H1 (cell line): ENCODE measurements around the gene GTF2F2. TPM values are rescaled to one million over a fixed set of nuclear protein-coding genes. Genes with fewer than 3 reads are reported as not detected.

Experiments
- CTCF ChIA-PET: fragments of 300-600 bp; sonication (Branson Sonifier 250); formaldehyde crosslinking; loops from one replicate; lab custom pipeline; 2021; ENCODE audit not compliant: partially characterized antibody; lab: Charles Lee
- POLR2A ChIA-PET: fragments of 300-600 bp; sonication (Branson Sonifier 250); formaldehyde crosslinking; loops from one replicate; lab custom pipeline; 2021; ENCODE audit warnings: inconsistent platforms; ENCODE audit not compliant: partially characterized antibody; lab: Charles Lee
- DNase-seq, 2 experiments: peaks; one replicate each; pipeline versions ENCODE4 v3.0.0 to v3.0.0-alpha.2; 2010 to 2022; ENCODE audit warnings: low spot score in 2 of 2, low read depth in 1 of 2, mixed read lengths in 1 of 2
- FAIRE-seq: peaks from 2 replicates; lab custom pipeline; 2011; peaks lifted over from hg19 to GRCh38; lab: Jason Lieb, UNC
- H2AFZ ChIP-seq: 2 replicates; pipeline ENCODE4 v1.8.1; 2012; ENCODE audit warnings: low read length, inconsistent platforms
- H2AK5ac ChIP-seq: 2 replicates; pipeline ENCODE4 v1.6.1; 2013; ENCODE audit warnings: low read depth, low read length
- H2BK120ac ChIP-seq: replicated peaks from 2 replicates; pipeline ENCODE3; 2013; ENCODE audit warnings: low read depth, low read length, inconsistent platforms
- H2BK12ac ChIP-seq: 2 replicates; pipeline ENCODE4 v1.6.1; 2013; ENCODE audit warnings: low read depth, low read length
- H2BK15ac ChIP-seq: 2 replicates; pipeline ENCODE4 v1.6.1; 2013; ENCODE audit warnings: low read length
- H2BK20ac ChIP-seq: 2 replicates; pipeline ENCODE4 v1.6.1; 2013; ENCODE audit warnings: low read length
- H2BK5ac ChIP-seq: 2 replicates; pipeline ENCODE4 v1.6.1; 2013; ENCODE audit warnings: low read depth, low read length
- H3K14ac ChIP-seq: 2 replicates; pipeline ENCODE4 v1.6.1; 2013; ENCODE audit warnings: inconsistent platforms; ENCODE audit not compliant: insufficient read length
- H3K18ac ChIP-seq: 2 replicates; pipeline ENCODE4 v1.6.1; 2013; ENCODE audit warnings: low read length; ENCODE audit errors: extremely low read depth
- H3K23ac ChIP-seq: 2 replicates; pipeline ENCODE4 v1.6.1; 2013; ENCODE audit warnings: inconsistent platforms; ENCODE audit not compliant: insufficient read length
- H3K23me2 ChIP-seq: 2 replicates; pipeline ENCODE4 v1.6.1; 2013; ENCODE audit warnings: low read depth, low read length
- H3K27ac ChIP-seq: 2 replicates; pipeline ENCODE4 v1.6.1; 2011; ENCODE audit warnings: low read depth, low read length, inconsistent platforms
- H3K27me3 ChIP-seq, 4 experiments: replicated peaks in 1 of 4; 1 replicate in 1 of 4; 2 replicates in 3 of 4; pipeline versions ENCODE4 v1.6.1 to v1.8.1; 2011 to 2013; ENCODE audit warnings: low read length in 3 of 4, mild to moderate bottlenecking in 3 of 4, inconsistent platforms in 2 of 4, mixed read lengths in 2 of 4, moderate library complexity in 1 of 4; ENCODE audit not compliant: control insufficient read depth in 3 of 4, insufficient read depth in 3 of 4; ENCODE audit errors: extremely low read depth in 1 of 4
- H3K36me3 ChIP-seq, 4 experiments: 2 replicates each; pipeline versions ENCODE4 v1.6.1 to v1.8.1; 2011 to 2013; ENCODE audit warnings: mild to moderate bottlenecking in 4 of 4, low read length in 3 of 4, moderate library complexity in 2 of 4, control low read depth in 1 of 4, inconsistent platforms in 1 of 4; ENCODE audit not compliant: insufficient read depth in 4 of 4, control insufficient read depth in 2 of 4
- H3K4ac ChIP-seq: replicated peaks from 2 replicates; pipeline ENCODE3; 2013; ENCODE audit warnings: low read length, low read depth, mixed read lengths, inconsistent platforms; ENCODE audit not compliant: insufficient read length
- H3K4me1 ChIP-seq, 4 experiments: replicated peaks in 1 of 4; 1 replicate in 1 of 4; 2 replicates in 3 of 4; pipeline versions ENCODE4 v1.6.1 to v1.8.1; 2011 to 2013; ENCODE audit warnings: low read length in 3 of 4, inconsistent platforms in 2 of 4, mixed read lengths in 1 of 4; ENCODE audit not compliant: insufficient read depth in 4 of 4, control insufficient read depth in 3 of 4
- H3K4me2 ChIP-seq, 2 experiments: 2 replicates each; pipeline versions ENCODE4 v1.6.1 to v1.8.1; 2011 to 2013; ENCODE audit warnings: low read depth in 2 of 2, low read length in 2 of 2, control low read depth in 1 of 2, inconsistent platforms in 1 of 2, mild to moderate bottlenecking in 1 of 2; ENCODE audit not compliant: insufficient read depth in 1 of 2
- H3K4me3 ChIP-seq, 4 experiments: fragments of 200-600, 300-600 bp in 1 of 4; sonication (generic), shearing (Covaris generic), sonication (Bioruptor Twin) in 1 of 4; 2 replicates each; pipeline versions ENCODE4 v1.5.1 to v1.8.1; 2011 to 2016; ENCODE audit warnings: low read length in 4 of 4, low read depth in 3 of 4, control low read depth in 2 of 4, inconsistent platforms in 2 of 4, mild to moderate bottlenecking in 2 of 4, mixed read lengths in 1 of 4, moderate library complexity in 1 of 4; ENCODE audit not compliant: insufficient read depth in 2 of 4; ENCODE audit errors: extremely low read depth in 1 of 4
- H3K56ac ChIP-seq: replicated peaks from 2 replicates; pipeline ENCODE3; 2013; ENCODE audit warnings: low read depth, mild to moderate bottlenecking, mixed read lengths, low read length, inconsistent platforms; ENCODE audit not compliant: insufficient read length
- H3K79me1 ChIP-seq: 2 replicates; pipeline ENCODE4 v1.6.1; 2013; ENCODE audit warnings: low read depth, low read length, control low read depth
- H3K79me2 ChIP-seq, 2 experiments: 2 replicates each; pipeline versions ENCODE4 v1.6.1 to v1.8.1; 2012 to 2013; ENCODE audit warnings: low read length in 2 of 2, mild to moderate bottlenecking in 2 of 2, inconsistent platforms in 1 of 2; ENCODE audit not compliant: insufficient read depth in 2 of 2, control insufficient read depth in 1 of 2
- H3K9ac ChIP-seq, 4 experiments: replicated peaks in 1 of 4; 1 replicate in 1 of 4; 2 replicates in 3 of 4; pipeline versions ENCODE4 v1.6.1 to v1.8.1; 2011 to 2013; ENCODE audit warnings: low read depth in 3 of 4, low read length in 3 of 4, control low read depth in 2 of 4, mild to moderate bottlenecking in 2 of 4, moderate library complexity in 2 of 4, inconsistent platforms in 1 of 4; ENCODE audit errors: extremely low read depth in 1 of 4
- H3K9me3 ChIP-seq, 2 experiments: 2 replicates each; pipeline versions ENCODE4 v1.6.1 to v1.8.1; 2012 to 2013; ENCODE audit warnings: mild to moderate bottlenecking in 2 of 2, moderate library complexity in 2 of 2, control low read depth in 1 of 2, inconsistent platforms in 1 of 2, low read depth in 1 of 2, low read length in 1 of 2, mixed read lengths in 1 of 2; ENCODE audit not compliant: insufficient read depth in 2 of 2
- H4K20me1 ChIP-seq, 2 experiments: replicated peaks in 1 of 2; 2 replicates each; pipeline versions ENCODE3 to v1.8.1; 2011 to 2013; ENCODE audit warnings: inconsistent platforms in 2 of 2, low read length in 2 of 2, mild to moderate bottlenecking in 1 of 2; ENCODE audit not compliant: insufficient read depth in 2 of 2, control insufficient read depth in 1 of 2
- H4K5ac ChIP-seq: 2 replicates; pipeline ENCODE4 v1.6.1; 2013; ENCODE audit warnings: low read length, low read depth, mixed read lengths, inconsistent platforms; ENCODE audit not compliant: insufficient read length
- H4K8ac ChIP-seq: 2 replicates; pipeline ENCODE4 v1.8.0; 2013; ENCODE audit warnings: mild to moderate bottlenecking, moderate library complexity, low read length, inconsistent platforms; ENCODE audit not compliant: insufficient read depth; ENCODE audit errors: extremely low read depth
- H4K91ac ChIP-seq: replicated peaks from 2 replicates; pipeline ENCODE3; 2013; ENCODE audit warnings: low read length, mixed read lengths, inconsistent platforms; ENCODE audit not compliant: insufficient read length
- EP300 ChIP-seq, 2 experiments: IDR thresholded peaks; 1 replicate in 1 of 2; 2 replicates in 1 of 2; pipeline ENCODE4 v1.6.1; 2011 to 2012; ENCODE audit warnings: low read depth in 2 of 2, low read length in 2 of 2, mild to moderate bottlenecking in 2 of 2, borderline replicate concordance in 1 of 2, inconsistent platforms in 1 of 2, moderate library complexity in 1 of 2
- KDM4A ChIP-seq: IDR thresholded peaks from one replicate; pipeline ENCODE4 v1.7.1; 2012; ENCODE audit warnings: low read depth, mild to moderate bottlenecking, moderate library complexity, low read length, inconsistent platforms; ENCODE audit not compliant: severe bottlenecking
- SP4 ChIP-seq: IDR thresholded peaks from 2 replicates; pipeline ENCODE4 v1.6.1; 2012; ENCODE audit warnings: low read length, inconsistent platforms
- SUZ12 ChIP-seq: fragments of 200-600 bp; sonication (generic); IDR thresholded peaks from 2 replicates; pipeline ENCODE4 v1.6.1; 2012; ENCODE audit warnings: mild to moderate bottlenecking, inconsistent platforms, low read length, moderate library complexity, mixed read lengths
- WGBS, 2 experiments: shearing (Covaris generic) in 1 of 2; methylation state at CpG; one replicate each; pipeline versions ENCODE4 v1.1.6 to v1.1.7; 2013 to 2015; ENCODE audit warnings: low lambda C conversion rate in 2 of 2, mixed read lengths in 2 of 2, inconsistent platforms in 1 of 2, low coverage in 1 of 2, missing lambda C conversion rate in 1 of 2; ENCODE audit not compliant: insufficient replicate concordance in 2 of 2, insufficient coverage in 1 of 2, insufficient read length in 1 of 2; ENCODE audit errors: extremely low coverage in 1 of 2, missing lambda C conversion rate in 1 of 2; 5-methylcytosine and 5-hydroxymethylcytosine counted together
- polyA plus RNA-seq, 7 experiments: library from polyadenylated mRNA; depleted of rRNA in 3 of 7; stranded (reverse) in 5 of 7; unstranded in 2 of 7; fragments of >200 nt in 5 of 7; fragments of 200-250 nt in 2 of 7; gene quantifications; 1 replicate in 5 of 7; 2 replicates in 1 of 7; 4 replicates in 1 of 7; pipeline versions ENCODE4 v1.2.1 to v1.2.3, GENCODE V29; 2011 to 2013; ENCODE audit warnings: missing spikeins in 2 of 7, mixed read lengths in 2 of 7
- total RNA-seq: library from RNA; stranded (reverse); fragmentation: NEBNext Ultra II Directional; extraction: Animal tissue kit (Norgen Biotek cat#: 25700); gene quantifications from 2 replicates; pipeline ENCODE4 v1.2.1, GENCODE V29; 2021

Gene GTF2F2
- total and polyA plus RNA-seq, 2 of the 8 experiments (the other 6 are each of a cell fraction or from before 2014, with no cell fraction given), result 10.8 to 31.1 TPM

DNA sequence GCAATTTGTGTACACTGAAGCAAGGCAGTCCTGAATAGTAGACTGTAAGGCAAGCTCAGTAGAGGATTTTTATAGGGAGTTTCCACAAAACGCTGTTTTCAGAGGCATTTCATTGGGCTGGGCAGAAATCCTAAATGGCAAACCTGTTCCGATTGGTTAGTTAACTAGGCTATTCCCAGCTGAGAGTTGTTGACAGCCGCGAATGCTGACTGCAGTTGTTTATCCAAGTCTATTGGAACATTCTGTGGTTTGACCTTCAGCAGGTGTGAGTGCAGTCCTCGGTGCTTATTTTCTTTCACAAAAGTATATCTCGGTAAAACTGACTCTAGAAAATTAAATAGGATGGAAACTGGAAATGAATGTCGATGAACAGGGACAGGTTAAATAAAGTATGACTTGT, 175.2 kb downstream of the GTF2F2 start:
- H2BK12ac ChIP-seq, result no peak overlapping the region
- ChIA-PET CTCF (interaction anchor here (0.6 to 4.7 kb wide), 3 partner anchors 13 to 812 kb away, joined by 3 to 25 read pairs (median 8); no protein-coding TSS in a partner anchor), POLR2A (interaction anchor here (0.8 kb wide), 2 partner anchors 45 to 46 kb away, joined by 3 to 4 read pairs; no protein-coding TSS in a partner anchor)
- H4K20me1 ChIP-seq, result no peaks in the 10 kb centered on the region
- no peak overlapping the region for H2BK5ac ChIP-seq
- no peak overlapping the region for H3K4me2 ChIP-seq
- H3K23me2 ChIP-seq, result no peaks in the 10 kb centered on the region
- H3K9me3 ChIP-seq, result no peaks in the 10 kb centered on the region
- H3K36me3 ChIP-seq, result no peaks in the 10 kb centered on the region
- H2AK5ac ChIP-seq, result no peak overlapping the region
- no peak overlapping the region for H2BK20ac ChIP-seq
- H3K14ac ChIP-seq, result no peak overlapping the region
- H3K4ac ChIP-seq, result no peak overlapping the region
- H3K79me2 ChIP-seq, result no peaks in the 10 kb centered on the region
- TF ChIP-seq SUZ12, result no peak
- no peak for TF ChIP-seq KDM4A
- no peak for TF ChIP-seq SP4
- no peak for TF ChIP-seq EP300 (IDR thresholded peaks at IDR 0.05; ENCODE audit: borderline replicate concordance in 1 of 2, low read depth in 2 of 2, low read length in 2 of 2)
- no peak for FAIRE-seq
- 85% methylated on average over 7 of the region's 7 CpGs; no CpG with 5 or more reads in 1 of the 2 experiments for WGBS, 2 experiments
- no peak for DNase-seq
- no peak overlapping the region for H2BK120ac ChIP-seq
- no peak overlapping the region for H3K23ac ChIP-seq
- no peaks in the 10 kb centered on the region for H3K79me1 ChIP-seq
- no peak overlapping the region for H3K9ac ChIP-seq
- no peak overlapping the region for H4K91ac ChIP-seq
- H3K4me3 ChIP-seq, result no peak overlapping the region
- no peak overlapping the region for H2AFZ ChIP-seq
- no peaks in the 10 kb centered on the region for H3K27me3 ChIP-seq
- no peak overlapping the region for H3K18ac ChIP-seq
- no peak overlapping the region for H3K27ac ChIP-seq
- no peak overlapping the region for H2BK15ac ChIP-seq
- H3K4me1 ChIP-seq, result no peaks in the 10 kb centered on the region
- no peak overlapping the region for H3K56ac ChIP-seq
- no peak overlapping the region for H4K5ac ChIP-seq
- no peak overlapping the region for H4K8ac ChIP-seq
